HepG2 (cell line): ENCODE data around the gene KCNIP4.

Experiments used
- ARHGAP35 ChIP-seq: sonication (generic); formaldehyde crosslinking; IDR thresholded peaks from 2 replicates; pipeline ENCODE4 v1.9.0; 2022; ENCODE audit warnings: mild to moderate bottlenecking, inconsistent platforms, moderate library complexity, missing genetic modification reagents, borderline replicate concordance
- POLR2A ChIP-seq, 2 experiments: IDR thresholded peaks; 2 replicates each; pipeline ENCODE4 v1.6.1; 2011; ENCODE audit warnings: low read depth in 2 of 2, low read length in 2 of 2, mild to moderate bottlenecking in 1 of 2, moderate library complexity in 1 of 2; ENCODE audit not compliant: insufficient read depth in 1 of 2
- POLR2AphosphoS5 ChIP-seq: IDR thresholded peaks from 2 replicates; pipeline ENCODE4 v1.6.1; 2012; ENCODE audit warnings: low read depth, low read length
- SMARCC2 ChIP-seq: fragments of 450-650 bp; IDR thresholded peaks from 2 replicates; pipeline ENCODE4 v1.6.1; 2017; ENCODE audit warnings: antibody characterized with exemption, mild to moderate bottlenecking
- ZBTB38 ChIP-seq: sonication (generic); formaldehyde crosslinking; IDR thresholded peaks from 2 replicates; pipeline ENCODE4 v1.5.1; 2020; ENCODE audit warnings: mild to moderate bottlenecking, missing genetic modification reagents
- ZNF138 ChIP-seq: sonication (generic); formaldehyde crosslinking; IDR thresholded peaks from 2 replicates; pipeline ENCODE4 v1.5.0; 2020; ENCODE audit warnings: mild to moderate bottlenecking, low read depth, missing genetic modification reagents
- ZNF510 ChIP-seq: sonication (generic); formaldehyde crosslinking; IDR thresholded peaks from 2 replicates; pipeline ENCODE4 v1.4.0; 2020; ENCODE audit warnings: low read depth, mild to moderate bottlenecking, missing genetic modification reagents
- ZNF766 ChIP-seq: sonication (generic); formaldehyde crosslinking; IDR thresholded peaks from 2 replicates; pipeline ENCODE4 v1.5.0; 2020; ENCODE audit warnings: missing genetic modification reagents, borderline replicate concordance
- TF ChIP-seq, protein P1 (sequence below): sonication (generic); formaldehyde crosslinking; IDR thresholded peaks from 2 replicates; pipeline ENCODE4 v1.4.0; 2020; ENCODE audit warnings: missing genetic modification reagents, borderline replicate concordance
- TF ChIP-seq, protein P2 (sequence below): sonication (generic); formaldehyde crosslinking; IDR thresholded peaks from 2 replicates; pipeline ENCODE4 v1.5.0; 2020; ENCODE audit warnings: mild to moderate bottlenecking, missing genetic modification reagents, moderate library complexity
- TF ChIP-seq, protein P3 (sequence below): sonication (generic); formaldehyde crosslinking; IDR thresholded peaks from 2 replicates; pipeline ENCODE4 v1.4.0; 2020; ENCODE audit warnings: mild to moderate bottlenecking, missing genetic modification reagents

DNA sequence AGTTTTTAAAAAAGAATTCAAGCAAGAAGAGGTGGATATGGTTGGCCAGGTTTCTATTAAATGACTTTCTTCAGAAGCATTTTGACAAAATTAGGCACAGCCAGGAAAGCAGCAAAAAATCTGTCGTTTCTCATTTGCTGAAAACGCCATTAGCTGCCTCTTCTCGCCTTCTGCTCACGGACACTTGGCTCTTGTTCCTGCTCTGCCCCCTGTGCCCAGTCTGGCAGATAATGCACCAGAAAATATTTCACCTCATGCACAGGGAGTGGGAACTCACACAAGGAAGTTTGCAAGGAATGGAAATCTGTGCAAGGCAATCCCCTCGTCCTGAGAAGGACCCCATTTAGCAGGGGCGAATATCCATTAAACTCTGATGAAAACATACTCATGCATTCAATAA lies 988.3 kb downstream of the KCNIP4 start:
- TF ChIP-seq, protein P1, sequence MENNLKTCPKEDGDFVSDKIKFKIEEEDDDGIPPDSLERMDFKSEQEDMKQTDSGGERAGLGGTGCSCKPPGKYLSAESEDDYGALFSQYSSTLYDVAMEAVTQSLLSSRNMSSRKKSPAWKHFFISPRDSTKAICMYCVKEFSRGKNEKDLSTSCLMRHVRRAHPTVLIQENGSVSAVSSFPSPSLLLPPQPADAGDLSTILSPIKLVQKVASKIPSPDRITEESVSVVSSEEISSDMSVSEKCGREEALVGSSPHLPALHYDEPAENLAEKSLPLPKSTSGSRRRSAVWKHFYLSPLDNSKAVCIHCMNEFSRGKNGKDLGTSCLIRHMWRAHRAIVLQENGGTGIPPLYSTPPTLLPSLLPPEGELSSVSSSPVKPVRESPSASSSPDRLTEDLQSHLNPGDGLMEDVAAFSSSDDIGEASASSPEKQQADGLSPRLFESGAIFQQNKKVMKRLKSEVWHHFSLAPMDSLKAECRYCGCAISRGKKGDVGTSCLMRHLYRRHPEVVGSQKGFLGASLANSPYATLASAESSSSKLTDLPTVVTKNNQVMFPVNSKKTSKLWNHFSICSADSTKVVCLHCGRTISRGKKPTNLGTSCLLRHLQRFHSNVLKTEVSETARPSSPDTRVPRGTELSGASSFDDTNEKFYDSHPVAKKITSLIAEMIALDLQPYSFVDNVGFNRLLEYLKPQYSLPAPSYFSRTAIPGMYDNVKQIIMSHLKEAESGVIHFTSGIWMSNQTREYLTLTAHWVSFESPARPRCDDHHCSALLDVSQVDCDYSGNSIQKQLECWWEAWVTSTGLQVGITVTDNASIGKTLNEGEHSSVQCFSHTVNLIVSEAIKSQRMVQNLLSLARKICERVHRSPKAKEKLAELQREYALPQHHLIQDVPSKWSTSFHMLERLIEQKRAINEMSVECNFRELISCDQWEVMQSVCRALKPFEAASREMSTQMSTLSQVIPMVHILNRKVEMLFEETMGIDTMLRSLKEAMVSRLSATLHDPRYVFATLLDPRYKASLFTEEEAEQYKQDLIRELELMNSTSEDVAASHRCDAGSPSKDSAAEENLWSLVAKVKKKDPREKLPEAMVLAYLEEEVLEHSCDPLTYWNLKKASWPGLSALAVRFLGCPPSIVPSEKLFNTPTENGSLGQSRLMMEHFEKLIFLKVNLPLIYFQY, result no peak
- TF ChIP-seq POLR2A (IDR thresholded peaks at IDR 0.05; ENCODE audit: insufficient read depth in 1 of 2, low read depth in 2 of 2, low read length in 2 of 2) (no peak), ZNF510 (CRISPR knock-in tag) (no peak), ARHGAP35 (CRISPR knock-in tag) (no peak), POLR2AphosphoS5 (no peak), ZBTB38 (CRISPR knock-in tag) (no peak), ZNF138 (CRISPR knock-in tag) (no peak), SMARCC2 (no peak), ZNF766 (CRISPR knock-in tag) (no peak)
- TF ChIP-seq, protein P2, sequence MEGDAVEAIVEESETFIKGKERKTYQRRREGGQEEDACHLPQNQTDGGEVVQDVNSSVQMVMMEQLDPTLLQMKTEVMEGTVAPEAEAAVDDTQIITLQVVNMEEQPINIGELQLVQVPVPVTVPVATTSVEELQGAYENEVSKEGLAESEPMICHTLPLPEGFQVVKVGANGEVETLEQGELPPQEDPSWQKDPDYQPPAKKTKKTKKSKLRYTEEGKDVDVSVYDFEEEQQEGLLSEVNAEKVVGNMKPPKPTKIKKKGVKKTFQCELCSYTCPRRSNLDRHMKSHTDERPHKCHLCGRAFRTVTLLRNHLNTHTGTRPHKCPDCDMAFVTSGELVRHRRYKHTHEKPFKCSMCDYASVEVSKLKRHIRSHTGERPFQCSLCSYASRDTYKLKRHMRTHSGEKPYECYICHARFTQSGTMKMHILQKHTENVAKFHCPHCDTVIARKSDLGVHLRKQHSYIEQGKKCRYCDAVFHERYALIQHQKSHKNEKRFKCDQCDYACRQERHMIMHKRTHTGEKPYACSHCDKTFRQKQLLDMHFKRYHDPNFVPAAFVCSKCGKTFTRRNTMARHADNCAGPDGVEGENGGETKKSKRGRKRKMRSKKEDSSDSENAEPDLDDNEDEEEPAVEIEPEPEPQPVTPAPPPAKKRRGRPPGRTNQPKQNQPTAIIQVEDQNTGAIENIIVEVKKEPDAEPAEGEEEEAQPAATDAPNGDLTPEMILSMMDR, result no peak
- TF ChIP-seq, protein P3, sequence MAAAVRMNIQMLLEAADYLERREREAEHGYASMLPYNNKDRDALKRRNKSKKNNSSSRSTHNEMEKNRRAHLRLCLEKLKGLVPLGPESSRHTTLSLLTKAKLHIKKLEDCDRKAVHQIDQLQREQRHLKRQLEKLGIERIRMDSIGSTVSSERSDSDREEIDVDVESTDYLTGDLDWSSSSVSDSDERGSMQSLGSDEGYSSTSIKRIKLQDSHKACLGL (CRISPR knock-in tag), result no peak
